ENCODE data around the gene FASTKD2.

FASTKD2 gene

DNA sequence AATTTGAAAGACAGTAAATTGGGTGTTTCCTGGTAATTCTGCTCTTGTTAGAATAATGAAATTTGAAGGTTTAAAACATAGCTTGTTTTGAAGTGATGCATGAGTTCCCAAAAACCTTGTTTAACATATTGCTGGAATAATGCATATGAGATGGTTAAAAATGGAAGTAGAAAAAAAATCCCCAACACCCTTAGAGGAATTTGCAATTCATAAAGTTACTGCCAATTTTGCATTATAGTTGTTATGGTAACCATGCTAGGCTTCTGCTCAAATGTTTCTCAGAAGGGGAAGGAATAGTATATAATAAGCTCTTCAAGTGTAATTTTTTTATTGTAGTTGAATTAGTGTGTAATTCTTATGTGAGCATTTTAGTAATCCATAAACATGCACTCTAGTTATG, 49.1 kb downstream of the FASTKD2 start:
- no peaks in the 10 kb centered on the region for H3K27me3 ChIP-seq (replicated peaks)
- no peaks in the 10 kb centered on the region for H3K36me3 ChIP-seq (replicated peaks)
- TF ChIP-seq CTCF (IDR thresholded peaks at IDR 0.05; ENCODE audit: low read depth, low read length, missing control alignments) = no peak
- DNase-seq = no peak
- in situ Hi-C loops (cut with HindIII; ENCODE audit: low pct_ligation_motif_present, low sequenced_read_pairs) = no loop called here
- H3K27ac ChIP-seq = no peak overlapping the region
- no peak overlapping the region for H3K4me3 ChIP-seq (ENCODE audit: low read depth, low read length)

DNA sequence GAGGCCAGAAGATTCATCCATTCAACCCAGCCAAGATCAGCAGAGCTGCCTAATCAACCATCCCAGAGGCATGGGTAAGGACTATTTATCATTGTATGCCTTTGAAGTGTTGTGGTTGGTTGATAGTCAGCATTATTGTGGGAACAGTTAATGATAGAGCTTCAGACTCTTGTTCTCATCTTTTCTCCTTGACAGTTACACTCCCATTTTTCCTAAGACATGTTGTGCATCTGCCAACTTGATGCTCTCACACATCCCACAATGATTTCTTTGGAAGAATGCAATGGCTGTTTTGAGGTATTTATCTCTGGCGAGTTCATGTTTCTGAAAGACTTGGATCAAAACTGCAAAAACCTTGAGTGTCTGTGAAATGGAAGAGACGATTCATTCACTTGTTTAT, 55.4 kb downstream of the FASTKD2 start:
- Histone ChIP-seq H3K4me3 (ENCODE audit: low read depth, low read length) (no peak overlapping the region), H3K27me3 (replicated peaks) (no peaks in the 10 kb centered on the region), H3K27ac (no peak overlapping the region), H3K36me3 (replicated peaks) (no peaks in the 10 kb centered on the region)
- no peak for TF ChIP-seq CTCF (IDR thresholded peaks at IDR 0.05; ENCODE audit: low read depth, low read length, missing control alignments)
- in situ Hi-C loops (cut with HindIII; ENCODE audit: low pct_ligation_motif_present, low sequenced_read_pairs) = no loop called here
- no peak for DNase-seq

- no peak overlapping the region for H3K4me3 ChIP-seq (ENCODE audit: low read depth, low read length)
- H3K27ac ChIP-seq = no peak overlapping the region
- in situ Hi-C loops (cut with HindIII; ENCODE audit: low pct_ligation_motif_present, low sequenced_read_pairs) = no loop called here
- no peak for TF ChIP-seq CTCF (IDR thresholded peaks at IDR 0.05; ENCODE audit: low read depth, low read length, missing control alignments)
- no peak for DNase-seq
- H3K36me3 ChIP-seq (replicated peaks) = no peaks in the 10 kb centered on the region
- H3K27me3 ChIP-seq (replicated peaks) = no peaks in the 10 kb centered on the region
Observed at GRCh38 chr2:206823178-206823577, 57.8 kb downstream of the FASTKD2 start.

- no peak overlapping the region for H3K27ac ChIP-seq
- H3K4me3 ChIP-seq (ENCODE audit: low read depth, low read length) = no peak overlapping the region
- no peaks in the 10 kb centered on the region for H3K36me3 ChIP-seq (replicated peaks)
- TF ChIP-seq CTCF (IDR thresholded peaks at IDR 0.05; ENCODE audit: low read depth, low read length, missing control alignments) = no peak
- in situ Hi-C loops (cut with HindIII; ENCODE audit: low pct_ligation_motif_present, low sequenced_read_pairs) = no loop called here
- no peaks in the 10 kb centered on the region for H3K27me3 ChIP-seq (replicated peaks)
- DNase-seq = no peak
Observed at GRCh38 chr2:206824087-206824618, 58.7 kb downstream of the FASTKD2 start.

GRCh38 chr2:206824993-206825392, 59.6 kb downstream of the FASTKD2 start:
- no peak overlapping the region for H3K4me3 ChIP-seq (ENCODE audit: low read depth, low read length)
- no peak overlapping the region for H3K27ac ChIP-seq
- in situ Hi-C loops (cut with HindIII; ENCODE audit: low pct_ligation_motif_present, low sequenced_read_pairs) = no loop called here
- no peak for DNase-seq
- H3K27me3 ChIP-seq (replicated peaks) = no peaks in the 10 kb centered on the region
- no peak for TF ChIP-seq CTCF (IDR thresholded peaks at IDR 0.05; ENCODE audit: low read depth, low read length, missing control alignments)
- H3K36me3 ChIP-seq (replicated peaks) = no peaks in the 10 kb centered on the region

DNA sequence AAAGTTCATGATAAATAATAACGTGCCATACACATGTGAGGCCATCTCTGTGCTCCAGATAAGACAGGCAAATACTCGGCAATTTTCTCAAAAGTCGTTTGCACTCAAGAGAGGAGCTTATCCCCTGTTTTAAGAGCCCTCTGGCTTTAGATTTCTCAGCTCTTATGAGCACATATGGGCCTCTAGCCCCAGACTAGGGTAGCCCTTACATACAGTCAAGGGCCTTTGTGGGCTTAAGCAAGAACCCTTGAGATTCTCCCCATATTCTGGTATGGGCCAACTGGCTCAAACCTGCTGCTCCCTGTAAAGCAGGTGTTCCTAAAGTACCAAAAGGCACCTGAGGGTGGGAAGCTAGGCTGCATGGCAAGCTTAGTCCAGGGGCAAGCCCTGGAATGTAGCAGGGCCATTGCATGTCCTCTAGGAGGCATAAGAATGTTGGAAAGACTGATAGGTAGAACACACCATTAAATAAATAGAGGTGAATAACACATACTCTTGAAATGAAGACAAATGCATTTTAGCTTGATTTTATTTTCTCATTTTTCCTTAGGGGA, 66.1 kb downstream of the FASTKD2 start:
- DNase-seq = no peak
- Histone ChIP-seq H3K27ac (no peak overlapping the region), H3K27me3 (replicated peaks) (no peaks in the 10 kb centered on the region), H3K36me3 (replicated peaks) (no peaks in the 10 kb centered on the region), H3K4me3 (ENCODE audit: low read depth, low read length) (no peak overlapping the region)
- in situ Hi-C loops (cut with HindIII; ENCODE audit: low pct_ligation_motif_present, low sequenced_read_pairs) = no loop called here
- no peak for TF ChIP-seq CTCF (IDR thresholded peaks at IDR 0.05; ENCODE audit: low read depth, low read length, missing control alignments)
